Type B pancreatic cell (in vitro differentiated cells): ENCODE measurements around the gene SETBP1. TPM values are rescaled to one million over a fixed set of nuclear protein-coding genes. Genes with fewer than 3 reads are reported as not detected.

Source experiments
- DNase-seq: peaks from one replicate; pipeline ENCODE4 v3.0.0; 2021; ENCODE audit warnings: mixed read lengths; ENCODE audit not compliant: unreplicated experiment; ENCODE audit errors: extremely low spot score
- H3K27ac Mint-ChIP-seq: 2 replicates; pipeline ENCODE4 v1.8.0; 2021; ENCODE audit warnings: mild to moderate bottlenecking, mixed read lengths
- H3K27me3 Mint-ChIP-seq: 2 replicates; pipeline ENCODE4 v1.8.0; 2021; ENCODE audit warnings: mixed read lengths
- H3K36me3 Mint-ChIP-seq: 2 replicates; pipeline ENCODE4 v1.8.0; 2021; ENCODE audit warnings: mixed read lengths
- H3K4me1 Mint-ChIP-seq: one replicate; pipeline ENCODE4 v1.8.0; 2021; ENCODE audit warnings: mixed read lengths; ENCODE audit not compliant: unreplicated experiment
- H3K4me3 Mint-ChIP-seq: 2 replicates; pipeline ENCODE4 v1.8.0; 2021; ENCODE audit warnings: mild to moderate bottlenecking, mixed read lengths
- H3K9me3 Mint-ChIP-seq: 2 replicates; pipeline ENCODE4 v1.8.0; 2021; ENCODE audit warnings: mixed read lengths
- total RNA-seq: library from RNA; stranded (reverse); gene quantifications from 2 replicates; pipeline ENCODE4 v1.2.1, GENCODE V29; 2021; ENCODE audit warnings: low replicate concordance
- TF ChIP-seq, protein P1 (sequence below): fragments of 200-600 bp; sonication (generic); conservative IDR thresholded peaks from 2 replicates; pipeline ENCODE4 v1.5.0; 2021; ENCODE audit warnings: antibody characterized with exemption, mild to moderate bottlenecking

Gene SETBP1
- total RNA-seq, 1 donor from 2014 or later = 62.7 TPM

DNA sequence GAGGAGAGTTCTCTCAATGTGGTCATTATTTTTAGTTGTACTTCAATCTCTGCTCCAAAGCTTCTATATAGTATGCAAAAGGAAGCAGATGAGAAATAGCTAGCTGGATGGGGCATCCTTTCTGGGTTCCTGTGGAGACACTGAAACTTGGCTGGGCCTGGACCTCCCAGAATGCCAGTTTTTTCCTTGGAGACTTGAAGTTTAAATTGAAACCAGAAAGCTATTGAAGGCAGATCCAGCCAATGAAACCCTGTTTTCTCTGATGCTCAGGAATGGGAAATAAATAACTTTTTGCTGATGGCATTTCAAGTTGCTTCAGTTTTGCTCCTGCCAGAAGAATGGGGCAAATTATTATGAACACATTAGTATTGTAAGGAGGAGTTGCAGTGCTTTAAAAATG, 2.9 kb downstream of the SETBP1 start:
- H3K27ac Mint-ChIP-seq = no peak overlapping the region
- no peak for DNase-seq
- no peaks in the 10 kb centered on the region for H3K9me3 Mint-ChIP-seq
- H3K4me1 Mint-ChIP-seq = peaks cover 28% of the 10 kb centered on the region
- TF ChIP-seq, protein P1, sequence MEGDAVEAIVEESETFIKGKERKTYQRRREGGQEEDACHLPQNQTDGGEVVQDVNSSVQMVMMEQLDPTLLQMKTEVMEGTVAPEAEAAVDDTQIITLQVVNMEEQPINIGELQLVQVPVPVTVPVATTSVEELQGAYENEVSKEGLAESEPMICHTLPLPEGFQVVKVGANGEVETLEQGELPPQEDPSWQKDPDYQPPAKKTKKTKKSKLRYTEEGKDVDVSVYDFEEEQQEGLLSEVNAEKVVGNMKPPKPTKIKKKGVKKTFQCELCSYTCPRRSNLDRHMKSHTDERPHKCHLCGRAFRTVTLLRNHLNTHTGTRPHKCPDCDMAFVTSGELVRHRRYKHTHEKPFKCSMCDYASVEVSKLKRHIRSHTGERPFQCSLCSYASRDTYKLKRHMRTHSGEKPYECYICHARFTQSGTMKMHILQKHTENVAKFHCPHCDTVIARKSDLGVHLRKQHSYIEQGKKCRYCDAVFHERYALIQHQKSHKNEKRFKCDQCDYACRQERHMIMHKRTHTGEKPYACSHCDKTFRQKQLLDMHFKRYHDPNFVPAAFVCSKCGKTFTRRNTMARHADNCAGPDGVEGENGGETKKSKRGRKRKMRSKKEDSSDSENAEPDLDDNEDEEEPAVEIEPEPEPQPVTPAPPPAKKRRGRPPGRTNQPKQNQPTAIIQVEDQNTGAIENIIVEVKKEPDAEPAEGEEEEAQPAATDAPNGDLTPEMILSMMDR = no peak
- no peak overlapping the region for H3K4me3 Mint-ChIP-seq
- H3K27me3 Mint-ChIP-seq = peaks cover 6% of the 10 kb centered on the region
- peaks cover 5% of the 10 kb centered on the region for H3K36me3 Mint-ChIP-seq

DNA sequence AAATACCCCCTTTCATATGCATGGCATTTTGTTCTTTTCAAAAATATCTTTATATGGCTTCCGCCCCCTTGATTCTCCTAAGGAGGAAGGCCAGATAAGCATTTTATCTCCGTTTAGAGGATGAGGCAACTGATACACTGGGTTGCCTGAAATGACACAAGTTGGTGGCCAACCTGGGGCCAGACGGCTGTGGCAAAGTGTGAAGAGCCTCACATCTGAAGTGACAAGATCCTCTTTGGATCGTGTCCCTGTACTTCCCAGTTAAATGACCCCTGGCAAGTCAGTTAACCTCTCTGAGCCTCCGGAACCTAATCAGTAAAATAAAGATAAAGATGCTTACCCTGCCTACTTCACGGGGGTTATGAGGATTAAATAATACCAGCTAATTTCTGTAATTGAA, 4.6 kb downstream of the SETBP1 start:
- Mint-ChIP-seq H3K27ac (no peak overlapping the region), H3K4me1 (peaks cover 39% of the 10 kb centered on the region), H3K4me3 (no peak overlapping the region), H3K36me3 (peaks cover 18% of the 10 kb centered on the region), H3K27me3 (peaks cover 6% of the 10 kb centered on the region), H3K9me3 (no peaks in the 10 kb centered on the region)
- no peak for DNase-seq
- TF ChIP-seq, protein P1 = no peak

DNA sequence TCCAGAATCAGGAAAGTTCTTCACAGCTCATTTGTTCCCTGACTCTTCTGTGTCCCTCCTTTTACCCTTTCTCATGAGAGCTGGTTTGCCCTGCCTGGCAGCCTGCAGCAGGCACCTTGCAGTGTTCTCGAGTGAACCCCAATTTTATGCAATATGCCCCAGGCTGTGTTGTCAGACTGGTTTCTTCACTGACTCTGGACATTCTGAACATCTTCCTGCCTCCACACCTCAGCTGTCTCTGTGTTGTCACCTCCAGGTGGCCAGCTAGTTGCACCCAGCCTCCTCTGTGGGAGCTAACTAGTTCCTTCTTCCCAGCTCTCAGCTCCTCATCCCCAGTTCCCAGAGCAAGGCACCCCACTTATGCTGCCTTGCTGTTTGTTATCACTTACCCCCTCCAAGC, 5.5 kb downstream of the SETBP1 start:
- no peak for DNase-seq
- TF ChIP-seq, protein P1 = no peak
- Mint-ChIP-seq H3K4me1 (peaks cover 42% of the 10 kb centered on the region), H3K4me3 (peak overlapping the region; percentile 26), H3K27ac (no peak overlapping the region), H3K36me3 (peaks cover 20% of the 10 kb centered on the region), H3K9me3 (peaks cover 2% of the 10 kb centered on the region), H3K27me3 (peaks cover under 1% of the 10 kb centered on the region)

DNA sequence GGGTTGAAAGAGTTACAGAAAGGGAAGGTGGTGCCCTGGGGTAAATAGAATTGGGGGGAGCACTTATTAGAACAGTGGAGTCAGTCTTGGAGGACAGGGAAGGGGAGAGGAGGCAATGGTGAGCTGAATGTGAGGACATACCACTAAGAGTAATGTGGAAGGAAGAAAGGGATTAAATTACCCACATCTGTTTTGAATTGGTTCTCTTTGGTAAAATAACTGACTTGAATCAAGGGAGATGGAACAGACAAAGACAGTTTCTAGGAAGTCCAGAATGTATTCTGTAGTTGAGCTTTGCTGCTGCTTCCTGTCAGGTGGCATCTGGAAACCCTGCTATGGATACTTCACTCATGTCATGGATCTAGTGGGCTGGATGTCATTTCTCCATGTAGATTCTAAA, 6.7 kb downstream of the SETBP1 start:
- peaks cover 50% of the 10 kb centered on the region for H3K4me1 Mint-ChIP-seq
- peaks cover 29% of the 10 kb centered on the region for H3K36me3 Mint-ChIP-seq
- H3K4me3 Mint-ChIP-seq = no peak overlapping the region
- H3K9me3 Mint-ChIP-seq = peaks cover 9% of the 10 kb centered on the region
- no peak overlapping the region for H3K27ac Mint-ChIP-seq
- TF ChIP-seq, protein P1 = no peak
- no peak for DNase-seq
- no peaks in the 10 kb centered on the region for H3K27me3 Mint-ChIP-seq

DNA sequence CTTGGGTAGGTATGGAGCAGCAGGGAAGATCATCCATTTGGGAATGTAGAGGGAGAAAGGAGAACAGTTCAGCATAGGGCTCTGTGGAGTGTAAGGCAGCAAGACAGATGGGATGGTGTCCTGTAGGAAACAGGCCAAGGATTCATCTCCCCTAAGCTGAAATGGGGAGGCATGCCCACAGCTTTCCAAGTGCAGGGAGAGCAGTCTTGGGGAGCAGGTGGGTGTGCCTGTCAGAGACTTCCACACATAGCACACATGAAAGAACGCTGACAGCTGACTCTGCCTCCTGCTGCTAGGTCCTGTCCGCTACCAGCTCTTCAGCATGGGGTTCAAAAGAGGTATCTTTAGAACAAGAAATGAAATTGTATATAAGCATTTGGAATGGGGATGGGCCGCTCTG, 9.0 kb downstream of the SETBP1 start:
- H3K27ac Mint-ChIP-seq = no peak overlapping the region
- peaks cover 9% of the 10 kb centered on the region for H3K9me3 Mint-ChIP-seq
- H3K4me1 Mint-ChIP-seq = peaks cover 65% of the 10 kb centered on the region
- DNase-seq = no peak
- H3K36me3 Mint-ChIP-seq = peaks cover 48% of the 10 kb centered on the region
- no peak overlapping the region for H3K4me3 Mint-ChIP-seq
- H3K27me3 Mint-ChIP-seq = no peaks in the 10 kb centered on the region
- TF ChIP-seq, protein P1 = no peak
